Mesendoderm (in vitro differentiated cells): Measurements from ENCODE around the gene SOCS6.

Experiments
- DNase-seq: peaks from one replicate; pipeline ENCODE4 v3.0.0; 2013
- H2AK5ac ChIP-seq: 2 replicates; pipeline ENCODE4 v1.6.1; 2013; ENCODE audit warnings: low read length, inconsistent platforms
- H2BK120ac ChIP-seq: 2 replicates; pipeline ENCODE4 v1.6.1; 2013; ENCODE audit warnings: low read depth, mild to moderate bottlenecking, low read length, moderate library complexity, mixed read lengths
- H2BK15ac ChIP-seq: replicated peaks from 2 replicates; pipeline ENCODE4 v1.6.1; 2013; ENCODE audit warnings: low read depth, mild to moderate bottlenecking, moderate library complexity
- H2BK5ac ChIP-seq: 2 replicates; pipeline ENCODE4 v1.6.1; 2013; ENCODE audit warnings: low read length, inconsistent platforms
- H3K18ac ChIP-seq: 2 replicates; pipeline ENCODE4 v1.6.1; 2013; ENCODE audit warnings: mild to moderate bottlenecking, low read length, mixed read lengths
- H3K23ac ChIP-seq: one replicate; pipeline ENCODE4 v1.6.1; 2013; ENCODE audit warnings: low read length
- H3K27ac ChIP-seq: 2 replicates; pipeline ENCODE4 v1.5.1; 2013; ENCODE audit warnings: low read depth, mild to moderate bottlenecking, inconsistent platforms, low read length, moderate library complexity
- H3K27me3 ChIP-seq: 2 replicates; pipeline ENCODE4 v1.6.1; 2013; ENCODE audit warnings: low read length, control low read depth, mild to moderate bottlenecking, inconsistent platforms; ENCODE audit not compliant: insufficient read depth, poor library complexity
- H3K36me3 ChIP-seq: 2 replicates; pipeline ENCODE4 v1.6.1; 2013; ENCODE audit warnings: low read length, inconsistent platforms; ENCODE audit not compliant: control insufficient read depth, insufficient read depth
- H3K4ac ChIP-seq: one replicate; pipeline ENCODE4 v1.6.1; 2013; ENCODE audit warnings: low read depth, mild to moderate bottlenecking, low read length, moderate library complexity
- H3K4me1 ChIP-seq: 2 replicates; pipeline ENCODE4 v1.6.1; 2013; ENCODE audit warnings: low read depth, low read length, inconsistent platforms; ENCODE audit not compliant: control insufficient read depth
- H3K4me2 ChIP-seq: 2 replicates; pipeline ENCODE4 v1.6.1; 2013; ENCODE audit warnings: low read length
- H3K4me3 ChIP-seq: 2 replicates; pipeline ENCODE4 v1.5.1; 2013; ENCODE audit warnings: mild to moderate bottlenecking, low read length
- H3K56ac ChIP-seq: one replicate; pipeline ENCODE4 v1.6.1; 2013; ENCODE audit warnings: low read length
- H3K79me1 ChIP-seq: 2 replicates; pipeline ENCODE4 v1.6.1; 2013; ENCODE audit warnings: low read length, inconsistent platforms
- H3K79me2 ChIP-seq: 2 replicates; pipeline ENCODE4 v1.6.1; 2013; ENCODE audit warnings: mild to moderate bottlenecking, low read length; ENCODE audit not compliant: control insufficient read depth, insufficient read depth
- H3K9ac ChIP-seq: 2 replicates; pipeline ENCODE4 v1.6.1; 2013; ENCODE audit warnings: low read length, inconsistent platforms
- H4K5ac ChIP-seq: one replicate; pipeline ENCODE4 v1.6.1; 2013; ENCODE audit warnings: low read length
- H4K8ac ChIP-seq: one replicate; pipeline ENCODE4 v1.6.1; 2013; ENCODE audit warnings: low read depth, mild to moderate bottlenecking, control low read depth, low read length, moderate library complexity
- WGBS: extraction: QIAGEN DNeasy Blood & Tissue Kit; methylation state at CpG from one replicate; pipeline ENCODE4 v1.1.7; 2013; ENCODE audit warnings: low lambda C conversion rate, missing lambda C conversion rate; ENCODE audit not compliant: insufficient coverage; ENCODE audit errors: extremely low coverage; 5-methylcytosine and 5-hydroxymethylcytosine counted together

The SOCS6 gene

GRCh38 chr18:70376914-70377258 lies 88.0 kb downstream of the SOCS6 start:
- no peaks in the 10 kb centered on the region for H3K4me1 ChIP-seq
- H2BK15ac ChIP-seq, result no peak overlapping the region
- H3K27ac ChIP-seq, result no peak overlapping the region
- H3K4me3 ChIP-seq, result no peak overlapping the region
- no peak overlapping the region for H4K5ac ChIP-seq
- H2AK5ac ChIP-seq, result no peak overlapping the region
- no CpG with 5 or more reads among the region's 4 CpGs for WGBS
- no peaks in the 10 kb centered on the region for H3K79me2 ChIP-seq
- H2BK5ac ChIP-seq, result no peak overlapping the region
- no peak overlapping the region for H3K56ac ChIP-seq
- no peaks in the 10 kb centered on the region for H3K27me3 ChIP-seq
- no peak overlapping the region for H3K23ac ChIP-seq
- no peak overlapping the region for H3K4me2 ChIP-seq
- H3K79me1 ChIP-seq, result no peaks in the 10 kb centered on the region
- no peaks in the 10 kb centered on the region for H3K36me3 ChIP-seq
- H2BK120ac ChIP-seq, result no peak overlapping the region
- no peak overlapping the region for H3K4ac ChIP-seq
- no peak for DNase-seq
- H3K9ac ChIP-seq, result no peak overlapping the region
- H4K8ac ChIP-seq, result no peak overlapping the region
- H3K18ac ChIP-seq, result no peak overlapping the region

- Histone ChIP-seq H2AK5ac (no peak overlapping the region), H3K4me2 (no peak overlapping the region), H3K36me3 (no peaks in the 10 kb centered on the region), H3K4me3 (no peak overlapping the region), H3K23ac (peak overlapping the region; percentile 52), H4K5ac (no peak overlapping the region), H2BK5ac (no peak overlapping the region), H2BK120ac (no peak overlapping the region), H3K9ac (no peak overlapping the region), H3K4ac (no peak overlapping the region), H3K79me1 (no peaks in the 10 kb centered on the region), H3K27me3 (no peaks in the 10 kb centered on the region), H3K4me1 (no peaks in the 10 kb centered on the region), H2BK15ac (no peak overlapping the region), H3K79me2 (no peaks in the 10 kb centered on the region), H4K8ac (no peak overlapping the region), H3K18ac (no peak overlapping the region), H3K56ac (no peak overlapping the region), H3K27ac (no peak overlapping the region)
- DNase-seq, result no peak
- no CpG with 5 or more reads among the region's 8 CpGs for WGBS
Observed at GRCh38 chr18:70377317-70377799, 88.5 kb downstream of the SOCS6 start.

- WGBS, result no CpG with 5 or more reads among the region's 13 CpGs
Observed at GRCh38 chr18:70377857-70378701, 89.2 kb downstream of the SOCS6 start.

More at GRCh38 chr18:70377857-70378701, 89.2 kb downstream of the SOCS6 start:
- Histone ChIP-seq H2BK5ac (no peak overlapping the region), H3K9ac (no peak overlapping the region), H4K8ac (no peak overlapping the region), H3K56ac (no peak overlapping the region), H3K18ac (no peak overlapping the region), H3K27ac (no peak overlapping the region), H3K23ac (no peak overlapping the region), H3K4me2 (no peak overlapping the region), H3K36me3 (no peaks in the 10 kb centered on the region), H3K27me3 (no peaks in the 10 kb centered on the region), H3K4me1 (no peaks in the 10 kb centered on the region), H3K4ac (no peak overlapping the region), H3K79me2 (no peaks in the 10 kb centered on the region), H2BK120ac (no peak overlapping the region), H3K79me1 (no peaks in the 10 kb centered on the region), H3K4me3 (no peak overlapping the region), H4K5ac (no peak overlapping the region), H2BK15ac (no peak overlapping the region), H2AK5ac (no peak overlapping the region)
- DNase-seq, result no peak
